HEK293 (cell line): Measurements from ENCODE around the gene ZFYVE28.

ENCODE experiments used
- RBAK ChIP-seq: fragments of 450-650 bp; formaldehyde crosslinking; IDR thresholded peaks from 2 replicates; pipeline ENCODE4 v1.5.1; 2016; ENCODE audit warnings: missing biosample characterization, missing genetic modification characterization
- ZNF174 ChIP-seq: fragments of 450-650 bp; formaldehyde crosslinking; IDR thresholded peaks from 2 replicates; pipeline ENCODE4 v1.5.0; 2017; ENCODE audit warnings: missing biosample characterization, mild to moderate bottlenecking, missing genetic modification characterization
- ZNF311 ChIP-seq: fragments of 450-650 bp; formaldehyde crosslinking; IDR thresholded peaks from 2 replicates; pipeline ENCODE4 v1.5.1; 2017; ENCODE audit warnings: missing biosample characterization, missing genetic modification characterization, borderline replicate concordance
- ZNF777 ChIP-seq: fragments of 450-650 bp; formaldehyde crosslinking; IDR thresholded peaks from 2 replicates; pipeline ENCODE4 v1.5.1; 2017; ENCODE audit warnings: missing biosample characterization, missing genetic modification characterization, borderline replicate concordance
- ZNF792 ChIP-seq: fragments of 450-650 bp; formaldehyde crosslinking; IDR thresholded peaks from 2 replicates; pipeline ENCODE4 v1.5.1; 2016; ENCODE audit warnings: missing biosample characterization, missing genetic modification characterization
- TF ChIP-seq, protein P1 (sequence below): fragments of 450-650 bp; formaldehyde crosslinking; IDR thresholded peaks from 2 replicates; pipeline ENCODE4 v1.5.1; 2016; ENCODE audit warnings: missing biosample characterization, missing genetic modification characterization
- TF ChIP-seq, protein P2 (sequence below): fragments of 450-650 bp; formaldehyde crosslinking; IDR thresholded peaks from 2 replicates; pipeline ENCODE4 v1.5.1; 2016; ENCODE audit warnings: missing biosample characterization, missing genetic modification characterization

DNA sequence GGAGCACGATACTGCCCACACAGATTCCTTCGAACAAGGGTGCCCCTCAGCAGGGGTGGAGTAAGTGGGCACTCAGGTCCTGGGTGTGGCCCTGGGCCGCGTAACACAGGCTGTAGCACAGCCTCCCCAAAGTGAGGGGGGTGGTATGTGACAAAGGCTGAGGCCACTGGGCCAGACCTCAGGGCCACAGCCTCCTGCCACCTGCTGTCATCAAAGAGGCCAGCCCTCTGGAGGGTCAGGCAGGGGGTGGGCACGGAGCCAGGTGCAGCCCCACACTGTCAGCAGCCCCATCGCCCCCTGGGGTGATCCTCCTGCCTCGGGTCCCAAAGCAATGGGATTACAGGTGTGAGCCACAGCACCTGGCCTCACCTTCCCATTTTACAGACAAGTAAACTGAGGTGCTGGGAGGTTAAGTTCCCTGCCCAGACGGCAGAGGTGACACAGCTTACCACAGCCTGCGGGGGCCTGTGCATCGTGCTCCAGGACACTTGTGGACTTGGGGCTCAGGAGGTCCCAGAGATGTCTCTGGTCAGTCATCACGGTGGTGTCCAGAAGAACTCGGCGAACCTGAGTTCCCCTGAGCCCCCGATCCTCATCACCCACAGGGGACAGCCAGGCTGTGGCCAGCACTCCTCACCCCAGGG is 129.0 kb downstream of the ZFYVE28 start:
- TF ChIP-seq ZNF792 (tag by site-specific recombination) (no peak), RBAK (tag by site-specific recombination) (no peak), ZNF777 (tag by site-specific recombination) (no peak), ZNF174 (tag by site-specific recombination) (no peak), ZNF311 (tag by site-specific recombination) (no peak)
- TF ChIP-seq, protein P1, sequence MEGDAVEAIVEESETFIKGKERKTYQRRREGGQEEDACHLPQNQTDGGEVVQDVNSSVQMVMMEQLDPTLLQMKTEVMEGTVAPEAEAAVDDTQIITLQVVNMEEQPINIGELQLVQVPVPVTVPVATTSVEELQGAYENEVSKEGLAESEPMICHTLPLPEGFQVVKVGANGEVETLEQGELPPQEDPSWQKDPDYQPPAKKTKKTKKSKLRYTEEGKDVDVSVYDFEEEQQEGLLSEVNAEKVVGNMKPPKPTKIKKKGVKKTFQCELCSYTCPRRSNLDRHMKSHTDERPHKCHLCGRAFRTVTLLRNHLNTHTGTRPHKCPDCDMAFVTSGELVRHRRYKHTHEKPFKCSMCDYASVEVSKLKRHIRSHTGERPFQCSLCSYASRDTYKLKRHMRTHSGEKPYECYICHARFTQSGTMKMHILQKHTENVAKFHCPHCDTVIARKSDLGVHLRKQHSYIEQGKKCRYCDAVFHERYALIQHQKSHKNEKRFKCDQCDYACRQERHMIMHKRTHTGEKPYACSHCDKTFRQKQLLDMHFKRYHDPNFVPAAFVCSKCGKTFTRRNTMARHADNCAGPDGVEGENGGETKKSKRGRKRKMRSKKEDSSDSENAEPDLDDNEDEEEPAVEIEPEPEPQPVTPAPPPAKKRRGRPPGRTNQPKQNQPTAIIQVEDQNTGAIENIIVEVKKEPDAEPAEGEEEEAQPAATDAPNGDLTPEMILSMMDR (tag by site-specific recombination) = no peak
- TF ChIP-seq, protein P2, sequence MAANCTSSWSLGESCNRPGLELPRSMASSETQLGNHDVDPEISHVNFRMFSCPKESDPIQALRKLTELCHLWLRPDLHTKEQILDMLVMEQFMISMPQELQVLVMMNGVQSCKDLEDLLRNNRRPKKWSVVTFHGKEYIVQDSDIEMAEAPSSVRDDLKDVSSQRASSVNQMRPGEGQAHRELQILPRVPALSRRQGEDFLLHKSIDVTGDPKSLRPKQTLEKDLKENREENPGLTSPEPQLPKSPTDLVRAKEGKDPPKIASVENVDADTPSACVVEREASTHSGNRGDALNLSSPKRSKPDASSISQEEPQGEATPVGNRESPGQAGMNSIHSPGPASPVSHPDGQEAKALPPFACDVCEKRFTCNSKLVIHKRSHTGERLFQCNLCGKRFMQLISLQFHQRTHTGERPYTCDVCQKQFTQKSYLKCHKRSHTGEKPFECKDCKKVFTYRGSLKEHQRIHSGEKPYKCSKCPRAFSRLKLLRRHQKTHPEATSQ (tag by site-specific recombination) = no peak
